Astrocyte (in vitro differentiated cells and primary cell): ENCODE measurements around the gene ADAMTS13. TPM values are rescaled to one million over a fixed set of nuclear protein-coding genes. Genes with fewer than 3 reads are reported as not detected.

Source experiments
- DNase-seq: peaks from one replicate; pipeline ENCODE4 v3.0.0-alpha.2; 2010; ENCODE audit warnings: low read depth
- FAIRE-seq: peaks from 2 replicates; lab custom pipeline; 2011; peaks lifted over from hg19 to GRCh38; lab: Jason Lieb, UNC
- H2AFZ ChIP-seq: 2 replicates; pipeline ENCODE4 v1.6.0; 2012; ENCODE audit warnings: low read depth, low read length, inconsistent platforms
- H3K27ac ChIP-seq: 2 replicates; pipeline ENCODE4 v1.5.1; 2011; ENCODE audit warnings: low read depth, low read length, inconsistent platforms
- H3K27me3 ChIP-seq: 2 replicates; pipeline ENCODE4 v1.6.0; 2011; ENCODE audit warnings: low read length, inconsistent platforms; ENCODE audit not compliant: insufficient read depth
- H3K36me3 ChIP-seq: 2 replicates; pipeline ENCODE4 v1.5.1; 2011; ENCODE audit warnings: low read length, inconsistent platforms; ENCODE audit not compliant: insufficient read depth
- H3K4me1 ChIP-seq: 2 replicates; pipeline ENCODE4 v1.5.1; 2011; ENCODE audit warnings: low read length, inconsistent platforms; ENCODE audit not compliant: insufficient read depth
- H3K4me2 ChIP-seq: 2 replicates; pipeline ENCODE4 v1.6.0; 2012; ENCODE audit warnings: low read length, inconsistent platforms
- H3K4me3 ChIP-seq: 2 replicates; pipeline ENCODE4 v1.5.1; 2011; ENCODE audit warnings: low read depth, mild to moderate bottlenecking, low read length, inconsistent platforms; ENCODE audit not compliant: insufficient read depth
- H3K79me2 ChIP-seq: 2 replicates; pipeline ENCODE4 v1.6.0; 2012; ENCODE audit warnings: mild to moderate bottlenecking, low read length, inconsistent platforms; ENCODE audit not compliant: insufficient read depth
- H3K9ac ChIP-seq: 2 replicates; pipeline ENCODE4 v1.6.0; 2012; ENCODE audit warnings: mild to moderate bottlenecking, low read length, inconsistent platforms
- H3K9me3 ChIP-seq: 2 replicates; pipeline ENCODE4 v1.5.1; 2012; ENCODE audit warnings: low read depth, mild to moderate bottlenecking, low read length, inconsistent platforms; ENCODE audit not compliant: insufficient read depth
- H4K20me1 ChIP-seq: 2 replicates; pipeline ENCODE4 v1.6.0; 2012; ENCODE audit warnings: low read length, inconsistent platforms; ENCODE audit not compliant: insufficient read depth
- H3K27ac Mint-ChIP-seq: one replicate; pipeline ENCODE4 v1.8.0; 2021; ENCODE audit warnings: mild to moderate bottlenecking, mixed read lengths; ENCODE audit not compliant: unreplicated experiment
- H3K27me3 Mint-ChIP-seq: one replicate; pipeline ENCODE4 v1.8.0; 2021; ENCODE audit warnings: low read depth, mixed read lengths; ENCODE audit not compliant: unreplicated experiment
- H3K36me3 Mint-ChIP-seq: one replicate; pipeline ENCODE4 v1.8.0; 2021; ENCODE audit warnings: low read depth, mixed read lengths; ENCODE audit not compliant: unreplicated experiment
- H3K4me1 Mint-ChIP-seq: one replicate; pipeline ENCODE4 v1.8.0; 2021; ENCODE audit warnings: low read depth, mixed read lengths; ENCODE audit not compliant: unreplicated experiment
- H3K4me3 Mint-ChIP-seq: one replicate; pipeline ENCODE4 v1.8.0; 2021; ENCODE audit warnings: mild to moderate bottlenecking, moderate library complexity, mixed read lengths; ENCODE audit not compliant: unreplicated experiment
- H3K9me3 Mint-ChIP-seq: one replicate; pipeline ENCODE4 v1.8.0; 2021; ENCODE audit warnings: mild to moderate bottlenecking, mixed read lengths; ENCODE audit not compliant: unreplicated experiment
- CTCF ChIP-seq: IDR thresholded peaks from 2 replicates; pipeline ENCODE4 v1.5.1; 2011; ENCODE audit warnings: low read depth, mild to moderate bottlenecking, inconsistent platforms, low read length, moderate library complexity; ENCODE audit not compliant: insufficient read depth
- EZH2 ChIP-seq: IDR thresholded peaks from 2 replicates; pipeline ENCODE4 v1.6.1; 2012; ENCODE audit warnings: mild to moderate bottlenecking, low read length, inconsistent platforms; ENCODE audit not compliant: insufficient read depth
- total RNA-seq: library from RNA; stranded (reverse); gene quantifications from 2 replicates; pipeline ENCODE4 v1.2.1, GENCODE V29; 2021

The ADAMTS13 gene
- total RNA-seq, 1 donor from 2014 or later, result 5.6 TPM

GRCh38 chr9:133427658-133428348 is 5.6 kb downstream of the ADAMTS13 start:
- H3K4me3 ChIP-seq, result no peak overlapping the region
- peaks cover 10% of the 10 kb centered on the region for H3K27me3 Mint-ChIP-seq
- no peaks in the 10 kb centered on the region for H3K4me1 ChIP-seq
- H3K36me3 Mint-ChIP-seq, result peaks cover 4% of the 10 kb centered on the region
- H4K20me1 ChIP-seq, result no peaks in the 10 kb centered on the region
- H3K9ac ChIP-seq, result no peak overlapping the region
- H3K27me3 ChIP-seq, result peaks cover 13% of the 10 kb centered on the region
- H3K27ac ChIP-seq, result no peak overlapping the region
- no peak for FAIRE-seq
- H3K4me2 ChIP-seq, result peak overlapping the region; percentile 50
- no peak for TF ChIP-seq EZH2
- no peak for TF ChIP-seq CTCF
- no peak overlapping the region for H3K27ac Mint-ChIP-seq
- no peaks in the 10 kb centered on the region for H3K79me2 ChIP-seq
- H3K9me3 ChIP-seq, result no peaks in the 10 kb centered on the region
- H3K4me1 Mint-ChIP-seq, result no peaks in the 10 kb centered on the region
- H3K36me3 ChIP-seq, result no peaks in the 10 kb centered on the region
- no peak overlapping the region for H2AFZ ChIP-seq
- peak overlapping the region; percentile 67 for H3K4me3 Mint-ChIP-seq
- no peak for DNase-seq
- no peaks in the 10 kb centered on the region for H3K9me3 Mint-ChIP-seq

- Histone ChIP-seq H2AFZ (no peak overlapping the region), H3K4me2 (peak overlapping the region; percentile 65), H3K27me3 (peaks cover 13% of the 10 kb centered on the region)
These were observed 6.5 kb downstream of the ADAMTS13 start for GRCh38 chr9:133428617-133429101.

More at GRCh38 chr9:133428617-133429101, 6.5 kb downstream of the ADAMTS13 start:
- no peak for TF ChIP-seq EZH2
- no peak for TF ChIP-seq CTCF
- Mint-ChIP-seq H3K4me3 (no peak overlapping the region), H3K9me3 (no peaks in the 10 kb centered on the region), H3K36me3 (peaks cover 4% of the 10 kb centered on the region), H3K27me3 (peaks cover 10% of the 10 kb centered on the region), H3K4me1 (no peaks in the 10 kb centered on the region), H3K27ac (no peak overlapping the region)
- Histone ChIP-seq H3K36me3 (no peaks in the 10 kb centered on the region), H3K9ac (no peak overlapping the region), H4K20me1 (no peaks in the 10 kb centered on the region), H3K4me3 (no peak overlapping the region), H3K9me3 (no peaks in the 10 kb centered on the region), H3K79me2 (no peaks in the 10 kb centered on the region), H3K4me1 (no peaks in the 10 kb centered on the region), H3K27ac (no peak overlapping the region)
- no peak for DNase-seq
- no peak for FAIRE-seq
